Hepatocyte (in vitro differentiated cells): ENCODE results near the gene ABITRAM. TPM values are rescaled to one million over a fixed set of nuclear protein-coding genes. Genes with fewer than 3 reads are reported as not detected.

ENCODE experiments used
- DNase-seq: peaks from one replicate; pipeline ENCODE4 v3.0.0-alpha.2; 2016; ENCODE audit warnings: low spot score
- H2AFZ ChIP-seq: fragments of 200-600 bp; sonication (generic); 2 replicates; pipeline ENCODE4 v1.6.0; 2016; ENCODE audit warnings: antibody characterized with exemption, mild to moderate bottlenecking
- H3K27ac ChIP-seq: fragments of 200-600 bp; sonication (generic); 2 replicates; pipeline ENCODE4 v1.5.1; 2016; ENCODE audit warnings: mild to moderate bottlenecking
- H3K27me3 ChIP-seq: fragments of 200-600 bp; sonication (generic); 2 replicates; pipeline ENCODE4 v1.6.1; 2016
- H3K36me3 ChIP-seq: fragments of 200-600 bp; sonication (generic); replicated peaks from 2 replicates; pipeline ENCODE4 v1.5.1; 2016; ENCODE audit warnings: low read depth; ENCODE audit not compliant: insufficient read depth
- H3K4me1 ChIP-seq: fragments of 200-600 bp; sonication (generic); 2 replicates; pipeline ENCODE4 v1.5.1; 2016; ENCODE audit warnings: mild to moderate bottlenecking, moderate library complexity; ENCODE audit not compliant: insufficient read depth
- H3K4me2 ChIP-seq: fragments of 200-600 bp; sonication (generic); 2 replicates; pipeline ENCODE4 v1.6.0; 2016
- H3K4me3 ChIP-seq: fragments of 200-600 bp; sonication (generic); 2 replicates; pipeline ENCODE4 v1.5.1; 2016; ENCODE audit warnings: mild to moderate bottlenecking
- H3K79me2 ChIP-seq: fragments of 200-600 bp; sonication (generic); 2 replicates; pipeline ENCODE4 v1.6.0; 2017; ENCODE audit warnings: mild to moderate bottlenecking
- H3K9me2 ChIP-seq: fragments of 200-600 bp; sonication (generic); replicated peaks from 2 replicates; pipeline ENCODE4 v1.6.0; 2017; ENCODE audit warnings: mild to moderate bottlenecking; ENCODE audit not compliant: insufficient read depth
- H3K9me3 ChIP-seq: fragments of 200-600 bp; sonication (generic); 2 replicates; pipeline ENCODE4 v1.5.1; 2016; ENCODE audit warnings: low read depth, mild to moderate bottlenecking
- H4K20me1 ChIP-seq: fragments of 200-600 bp; sonication (generic); 2 replicates; pipeline ENCODE4 v1.6.0; 2016; ENCODE audit warnings: mild to moderate bottlenecking; ENCODE audit not compliant: insufficient read depth, poor library complexity, severe bottlenecking
- CTCF ChIP-seq: fragments of 200-600 bp; sonication (generic); IDR thresholded peaks from 2 replicates; pipeline ENCODE4 v1.5.1; 2016; ENCODE audit warnings: antibody characterized with exemption, mild to moderate bottlenecking; ENCODE audit not compliant: poor library complexity
- EZH2 ChIP-seq: fragments of 200-600 bp; sonication (generic); IDR thresholded peaks from 2 replicates; pipeline ENCODE4 v1.6.1; 2016; ENCODE audit warnings: antibody characterized with exemption, mild to moderate bottlenecking, borderline replicate concordance
- EZH2phosphoT487 ChIP-seq: fragments of 200-600 bp; sonication (generic); IDR thresholded peaks from one replicate; pipeline ENCODE4 v1.6.1; 2018; ENCODE audit warnings: antibody characterized with exemption, mild to moderate bottlenecking, low read depth, moderate library complexity; ENCODE audit not compliant: unreplicated experiment, severe bottlenecking
- WGBS: methylation state at CpG from one replicate; pipeline ENCODE4 v1.1.6; 2016; ENCODE audit warnings: low lambda C conversion rate; ENCODE audit errors: missing lambda C conversion rate; 5-methylcytosine and 5-hydroxymethylcytosine counted together
- polyA plus RNA-seq: library from polyadenylated mRNA; unstranded; fragments of >200 nt; fragmentation: Nextera tagmentation; extraction: Ambion mirVana; gene quantifications from 2 replicates; pipeline ENCODE4 v1.2.1, GENCODE V29; 2016
- total RNA-seq: library from RNA; depleted of rRNA; stranded (reverse); fragments of >200 nt; gene quantifications from 2 replicates; pipeline ENCODE4 v1.2.3, GENCODE V29; 2014

The ABITRAM gene
- total and polyA plus RNA-seq, 2 experiments from 2014 or later, result 13.7 to 19.7 TPM

- Histone ChIP-seq H3K36me3 (no peaks in the 10 kb centered on the region), H3K4me2 (no peak overlapping the region), H3K27ac (no peak overlapping the region), H3K4me3 (no peak overlapping the region), H3K9me3 (no peaks in the 10 kb centered on the region), H3K4me1 (no peaks in the 10 kb centered on the region), H3K27me3 (no peaks in the 10 kb centered on the region), H4K20me1 (no peaks in the 10 kb centered on the region), H2AFZ (no peak overlapping the region), H3K79me2 (no peaks in the 10 kb centered on the region), H3K9me2 (no peaks in the 10 kb centered on the region)
- DNase-seq, result no peak
- TF ChIP-seq CTCF (no peak), EZH2 (no peak), EZH2phosphoT487 (no peak)
- 96% methylated on average over 2 of the region's 2 CpGs for WGBS
Observed at GRCh38 chr9:108951578-108951977, 17.4 kb downstream of the ABITRAM start.

GRCh38 chr9:108953983-108954574 is 19.9 kb downstream of the ABITRAM start:
- WGBS, result 10% methylated on average over 3 of the region's 3 CpGs
- Histone ChIP-seq H3K4me3 (no peak overlapping the region), H3K27me3 (no peaks in the 10 kb centered on the region), H3K4me2 (no peak overlapping the region), H2AFZ (no peak overlapping the region), H3K4me1 (no peaks in the 10 kb centered on the region), H3K36me3 (no peaks in the 10 kb centered on the region), H3K9me3 (no peaks in the 10 kb centered on the region), H3K27ac (no peak overlapping the region), H4K20me1 (no peaks in the 10 kb centered on the region), H3K9me2 (no peaks in the 10 kb centered on the region), H3K79me2 (no peaks in the 10 kb centered on the region)
- DNase-seq, result peak; percentile 55
- peak; percentile 79 for TF ChIP-seq CTCF
- no peak for TF ChIP-seq EZH2
- no peak for TF ChIP-seq EZH2phosphoT487

DNA sequence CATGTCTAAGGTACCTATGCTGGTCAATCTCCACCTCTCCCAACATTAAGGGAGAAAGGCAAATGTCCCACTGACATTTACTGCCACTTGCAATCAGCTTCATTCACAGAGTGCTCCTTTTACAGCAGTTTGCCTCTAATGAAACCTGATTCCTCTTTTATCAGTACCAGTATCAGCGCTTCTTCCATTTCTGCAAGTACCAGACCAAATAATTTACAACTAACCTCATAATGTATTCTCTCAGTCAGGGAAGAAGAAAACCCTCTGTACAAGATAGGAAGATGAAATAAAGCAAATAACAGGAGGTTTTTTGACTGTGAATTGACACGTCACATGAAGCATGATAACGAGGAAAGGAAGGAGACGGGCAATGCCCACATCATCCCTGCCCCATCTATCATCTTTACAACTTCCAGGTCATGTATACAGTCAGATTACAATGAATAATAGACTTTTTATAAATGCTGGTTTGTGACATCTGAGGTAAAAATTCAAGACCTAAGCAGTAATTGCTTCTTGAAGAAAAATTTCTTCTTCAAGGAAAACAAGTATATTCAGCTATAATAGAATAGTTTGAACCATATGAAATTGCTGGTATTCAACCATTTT is 21.9 kb downstream of the ABITRAM start:
- Histone ChIP-seq H3K79me2 (no peaks in the 10 kb centered on the region), H3K27me3 (no peaks in the 10 kb centered on the region), H3K27ac (no peak overlapping the region), H2AFZ (no peak overlapping the region), H3K36me3 (no peaks in the 10 kb centered on the region), H3K9me2 (no peaks in the 10 kb centered on the region), H4K20me1 (no peaks in the 10 kb centered on the region), H3K9me3 (no peaks in the 10 kb centered on the region), H3K4me1 (no peaks in the 10 kb centered on the region), H3K4me3 (no peak overlapping the region), H3K4me2 (no peak overlapping the region)
- no peak for DNase-seq
- WGBS, result 72% methylated on average over 4 of the region's 4 CpGs
- no peak for TF ChIP-seq EZH2phosphoT487
- TF ChIP-seq CTCF, result no peak
